Choroid plexus epithelial cell (primary cell): ENCODE results near the gene TAF6.

Experiments used
- DNase-seq: peaks from one replicate; pipeline ENCODE4 v3.0.0-alpha.2; 2010; ENCODE audit warnings: low read depth
- H3K4me3 ChIP-seq: 2 replicates; pipeline ENCODE4 v1.5.1; 2011; ENCODE audit warnings: low read depth, mild to moderate bottlenecking, control low read depth, low read length, moderate library complexity
- CTCF ChIP-seq: conservative IDR thresholded peaks from 2 replicates; pipeline ENCODE4 v1.5.1; 2011; ENCODE audit warnings: low read depth, mild to moderate bottlenecking, control low read depth, inconsistent platforms, low read length, moderate library complexity

Gene TAF6

GRCh38 chr7:100126239-100126930, 7.2 kb upstream of the TAF6 start:
- DNase-seq, result no peak
- peak overlapping the region; percentile 92 for H3K4me3 ChIP-seq
- peak; percentile 10 for TF ChIP-seq CTCF

GRCh38 chr7:100124301-100125230, 5.4 kb upstream of the TAF6 start:
- no peak for DNase-seq
- H3K4me3 ChIP-seq, result no peak overlapping the region
- TF ChIP-seq CTCF, result no peak

GRCh38 chr7:100122568-100122967, 3.4 kb upstream of the TAF6 start:
- no peak for TF ChIP-seq CTCF
- H3K4me3 ChIP-seq, result no peak overlapping the region
- no peak for DNase-seq

GRCh38 chr7:100122067-100122466, 2.9 kb upstream of the TAF6 start:
- TF ChIP-seq CTCF, result no peak
- no peak overlapping the region for H3K4me3 ChIP-seq
- no peak for DNase-seq

- TF ChIP-seq CTCF, result no peak
- H3K4me3 ChIP-seq, result peak overlapping the region; percentile 9
- DNase-seq, result no peak
Observed at GRCh38 chr7:100120733-100121036, 1.5 kb upstream of the TAF6 start.

- DNase-seq, result peak; percentile 60
- H3K4me3 ChIP-seq, result peak overlapping the region; percentile 92
- TF ChIP-seq CTCF, result no peak
Observed at GRCh38 chr7:100119970-100120732, 993 bp upstream of the TAF6 start.
